ENCODE data around the gene SLC30A5.
A peak's percentile ranks its signal among the peaks of the same experiment; 100 is the strongest.
"Not testable (repeated sequence)": the region's sequence is repeated elsewhere in the genome, so short reads cannot be mapped to it uniquely, and the experiment has no call there.

The SLC30A5 gene

DNA sequence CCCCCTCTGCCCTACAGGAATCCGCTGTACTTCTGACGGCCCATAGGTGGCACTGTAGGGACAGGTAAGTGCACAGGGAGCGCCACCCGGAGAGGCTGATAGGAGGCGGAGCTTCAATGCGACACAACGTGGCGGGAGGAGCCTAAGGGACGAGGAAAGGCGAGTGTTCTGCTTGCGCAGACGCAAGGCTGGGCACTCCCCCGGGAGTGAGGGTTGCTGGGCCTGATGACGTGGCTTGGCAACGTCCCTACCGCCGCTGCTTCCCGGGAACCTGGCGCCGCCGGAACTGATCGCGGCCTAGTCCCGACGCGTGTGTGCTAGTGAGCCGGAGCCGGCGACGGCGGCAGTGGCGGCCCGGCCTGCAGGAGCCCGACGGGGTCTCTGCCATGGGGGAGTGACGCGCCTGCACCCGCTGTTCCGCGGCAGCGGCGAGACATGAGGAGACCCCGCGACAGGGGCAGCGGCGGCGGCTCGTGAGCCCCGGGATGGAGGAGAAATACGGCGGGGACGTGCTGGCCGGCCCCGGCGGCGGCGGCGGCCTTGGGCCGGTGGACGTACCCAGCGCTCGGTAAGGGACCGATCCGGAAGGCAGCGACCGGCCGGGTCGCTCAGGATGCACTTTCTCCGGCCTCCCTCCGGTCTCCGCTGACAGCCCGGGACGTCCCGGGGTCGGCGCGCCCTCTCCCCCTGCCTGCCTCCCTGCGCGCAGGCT lies at the start of gene SLC30A5:
SLC30A5 (plus strand) TSS at position 244 of the 712 bp plus-strand sequence; CDS start at position 486, 242 bp downstream.
- Mint-ChIP-seq H3K4me3 (peak within 1 kb of the TSS; percentile 92 to 98), H3K4me1 (peaks cover 7 to 39% of the 10 kb centered on the region in 2 donors), H3K27ac (peak within 1 kb of the TSS; percentile 99), H3K36me3 (peaks cover 8 to 20% of the 10 kb centered on the region in 2 donors), H3K9me3 (no peaks in the 10 kb centered on the region), H3K27me3 (no peaks in the 10 kb centered on the region)
- DNase-seq (peak; percentile 99), ATAC-seq (replicated peaks) (peak; percentile 98)

- not testable (repeated sequence) for DNase-seq; H3K27me3 Mint-ChIP-seq; ATAC-seq (replicated peaks); H3K27ac Mint-ChIP-seq; H3K9me3 Mint-ChIP-seq; H3K4me1 Mint-ChIP-seq; H3K36me3 Mint-ChIP-seq; H3K4me3 Mint-ChIP-seq
These were observed 48.6 kb upstream of the SLC30A5 start for GRCh38 chr5:69045213-69045612.

- no peak overlapping the region for H3K4me3 Mint-ChIP-seq
- no peak overlapping the region for H3K27ac Mint-ChIP-seq
- H3K27me3 Mint-ChIP-seq = peaks cover 5% of the 10 kb centered on the region in 2 donors
- no peak for ATAC-seq (replicated peaks)
- no peak for DNase-seq
- no peaks in the 10 kb centered on the region for H3K36me3 Mint-ChIP-seq
- H3K4me1 Mint-ChIP-seq = peaks cover 3 to 5% of the 10 kb centered on the region in 2 donors
- H3K9me3 Mint-ChIP-seq = no peaks in the 10 kb centered on the region
These were observed 47.3 kb upstream of the SLC30A5 start for GRCh38 chr5:69046375-69046957.

GRCh38 chr5:69048230-69048629 lies 45.6 kb upstream of the SLC30A5 start:
- Mint-ChIP-seq H3K4me3 (no peak overlapping the region), H3K4me1 (peaks cover 3 to 5% of the 10 kb centered on the region in 2 donors), H3K27ac (no peak overlapping the region), H3K36me3 (no peaks in the 10 kb centered on the region), H3K9me3 (no peaks in the 10 kb centered on the region), H3K27me3 (peaks cover 5% of the 10 kb centered on the region in 2 donors)
- DNase-seq = no peak
- peak in 1 of 2 donors; percentile 38 for ATAC-seq (replicated peaks)

DNA sequence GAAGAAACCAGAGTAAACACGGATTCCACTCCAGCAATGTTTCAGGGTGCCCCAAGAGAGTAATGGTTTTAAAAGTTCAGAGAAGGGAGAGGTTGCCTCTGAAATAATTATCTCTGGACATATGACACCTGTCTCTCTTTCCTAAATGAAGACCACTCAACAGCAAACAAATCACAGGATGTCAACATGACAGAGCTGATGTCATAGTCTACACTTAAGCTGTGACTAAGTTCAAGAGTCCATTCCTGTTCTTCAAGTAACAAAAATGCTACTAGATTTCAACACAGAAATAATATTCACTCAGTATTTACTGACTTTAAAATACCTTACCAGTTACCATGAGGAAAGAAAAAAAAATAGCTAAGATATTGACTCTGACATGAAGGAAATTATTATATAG lies 44.7 kb upstream of the SLC30A5 start:
- H3K36me3 Mint-ChIP-seq = no peaks in the 10 kb centered on the region
- DNase-seq = no peak
- H3K9me3 Mint-ChIP-seq = no peaks in the 10 kb centered on the region
- peaks cover 5% of the 10 kb centered on the region in 2 donors for H3K27me3 Mint-ChIP-seq
- H3K27ac Mint-ChIP-seq = no peak overlapping the region
- ATAC-seq (replicated peaks) = no peak
- no peak overlapping the region for H3K4me3 Mint-ChIP-seq
- peaks cover 3 to 5% of the 10 kb centered on the region in 2 donors for H3K4me1 Mint-ChIP-seq

- peaks cover 5% of the 10 kb centered on the region in 2 donors for H3K27me3 Mint-ChIP-seq
- no peak overlapping the region for H3K4me3 Mint-ChIP-seq
- H3K36me3 Mint-ChIP-seq = no peaks in the 10 kb centered on the region
- H3K9me3 Mint-ChIP-seq = no peaks in the 10 kb centered on the region
- H3K27ac Mint-ChIP-seq = no peak overlapping the region
- H3K4me1 Mint-ChIP-seq = peaks cover 3 to 5% of the 10 kb centered on the region in 2 donors
- ATAC-seq (replicated peaks) (no peak), DNase-seq (no peak)
These were observed 44.0 kb upstream of the SLC30A5 start for GRCh38 chr5:69049796-69050195.

GRCh38 chr5:69050214-69050613 lies 43.6 kb upstream of the SLC30A5 start:
- H3K9me3 Mint-ChIP-seq = no peaks in the 10 kb centered on the region
- ATAC-seq (replicated peaks) = no peak
- H3K4me3 Mint-ChIP-seq = no peak overlapping the region
- no peaks in the 10 kb centered on the region for H3K36me3 Mint-ChIP-seq
- peaks cover 5% of the 10 kb centered on the region in 2 donors for H3K27me3 Mint-ChIP-seq
- no peak for DNase-seq
- no peak overlapping the region for H3K27ac Mint-ChIP-seq
- H3K4me1 Mint-ChIP-seq = peaks cover 3 to 5% of the 10 kb centered on the region in 2 donors

GRCh38 chr5:69052181-69052580 lies 41.6 kb upstream of the SLC30A5 start:
- DNase-seq (no peak), ATAC-seq (replicated peaks) (no peak)
- Mint-ChIP-seq H3K36me3 (peaks cover 0 to 3% of the 10 kb centered on the region in 2 donors), H3K27ac (no peak overlapping the region), H3K9me3 (peaks cover 0 to 4% of the 10 kb centered on the region in 2 donors), H3K27me3 (peaks cover 5 to 9% of the 10 kb centered on the region in 2 donors), H3K4me3 (no peak overlapping the region), H3K4me1 (no peaks in the 10 kb centered on the region)

- no peaks in the 10 kb centered on the region for H3K9me3 Mint-ChIP-seq
- no peak overlapping the region for H3K4me3 Mint-ChIP-seq
- no peaks in the 10 kb centered on the region for H3K27me3 Mint-ChIP-seq
- ATAC-seq (replicated peaks) (no peak), DNase-seq (no peak)
- H3K36me3 Mint-ChIP-seq = no peaks in the 10 kb centered on the region
- H3K4me1 Mint-ChIP-seq = no peaks in the 10 kb centered on the region
- H3K27ac Mint-ChIP-seq = no peak overlapping the region
These were observed 18.9 kb upstream of the SLC30A5 start for GRCh38 chr5:69074664-69075521.

DNA sequence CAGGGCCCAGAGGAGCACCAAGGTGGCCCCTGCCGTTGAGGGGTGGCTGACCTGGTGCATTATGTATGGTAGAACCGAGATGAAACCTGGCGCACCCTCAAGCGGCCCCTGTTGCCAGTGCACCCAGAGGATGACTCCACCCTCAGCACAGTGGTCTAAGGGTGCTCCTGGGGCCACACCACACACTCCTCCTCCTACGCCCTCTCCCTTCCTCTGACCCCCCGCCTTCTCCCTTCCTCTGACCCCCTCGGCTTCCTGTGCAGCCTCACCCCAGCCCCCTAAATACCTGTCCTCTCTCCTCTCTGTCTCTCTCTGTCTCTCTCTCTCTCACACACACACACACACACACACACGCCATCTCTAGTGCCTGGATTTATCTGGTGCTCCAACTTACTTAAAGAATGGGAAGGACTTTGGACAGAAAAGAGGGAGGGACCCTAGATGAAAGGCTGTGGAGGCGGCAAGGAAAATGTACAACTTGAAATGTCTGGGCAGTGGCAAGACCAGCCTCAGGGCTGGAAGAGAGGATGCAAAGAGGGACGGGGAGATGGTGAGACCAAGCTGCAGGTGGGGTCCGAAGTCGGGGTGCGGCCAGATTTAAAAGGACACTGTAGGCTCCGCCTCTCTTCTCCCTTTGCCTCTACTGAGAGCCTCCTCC lies 18.2 kb upstream of the SLC30A5 start:
- ATAC-seq (replicated peaks) (no peak), DNase-seq (no peak)
- Mint-ChIP-seq H3K4me1 (no peaks in the 10 kb centered on the region), H3K36me3 (no peaks in the 10 kb centered on the region), H3K27me3 (no peaks in the 10 kb centered on the region), H3K27ac (no peak overlapping the region), H3K4me3 (no peak overlapping the region), H3K9me3 (no peaks in the 10 kb centered on the region)

DNA sequence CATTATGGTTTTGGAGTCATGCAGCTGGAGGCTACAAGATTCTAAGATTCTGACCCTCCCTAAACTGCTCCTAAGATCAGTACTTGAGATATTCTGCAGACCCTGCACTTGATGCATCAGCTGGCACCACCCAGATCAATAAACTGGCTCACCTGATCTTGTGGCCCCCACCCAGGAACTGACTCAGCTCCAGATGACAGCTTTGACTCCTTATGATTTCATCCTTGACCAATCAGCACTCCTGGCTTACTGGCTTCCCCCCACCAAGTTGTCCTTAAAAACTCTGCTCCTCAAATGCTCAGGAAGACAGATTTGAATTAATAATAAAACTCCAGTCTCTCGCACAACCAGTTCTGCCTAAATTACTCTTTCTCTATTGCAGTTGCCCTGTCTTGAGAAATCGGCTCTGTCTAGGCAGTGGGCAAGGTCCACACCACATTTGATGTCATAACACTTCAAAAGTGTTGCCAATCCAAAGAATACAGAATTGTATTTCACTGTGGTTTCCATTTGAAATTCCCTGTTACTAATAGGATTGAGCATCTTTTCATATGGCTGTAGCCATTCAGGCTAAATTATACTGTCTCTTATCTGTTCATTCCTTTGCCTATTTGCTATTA lies 14.8 kb upstream of the SLC30A5 start:
- ATAC-seq (replicated peaks) (no peak), DNase-seq (no peak)
- H3K27me3 Mint-ChIP-seq = no peaks in the 10 kb centered on the region
- no peak overlapping the region for H3K4me3 Mint-ChIP-seq
- peaks cover 3 to 7% of the 10 kb centered on the region in 2 donors for H3K4me1 Mint-ChIP-seq
- no peaks in the 10 kb centered on the region for H3K9me3 Mint-ChIP-seq
- no peaks in the 10 kb centered on the region for H3K36me3 Mint-ChIP-seq
- no peak overlapping the region for H3K27ac Mint-ChIP-seq

DNA sequence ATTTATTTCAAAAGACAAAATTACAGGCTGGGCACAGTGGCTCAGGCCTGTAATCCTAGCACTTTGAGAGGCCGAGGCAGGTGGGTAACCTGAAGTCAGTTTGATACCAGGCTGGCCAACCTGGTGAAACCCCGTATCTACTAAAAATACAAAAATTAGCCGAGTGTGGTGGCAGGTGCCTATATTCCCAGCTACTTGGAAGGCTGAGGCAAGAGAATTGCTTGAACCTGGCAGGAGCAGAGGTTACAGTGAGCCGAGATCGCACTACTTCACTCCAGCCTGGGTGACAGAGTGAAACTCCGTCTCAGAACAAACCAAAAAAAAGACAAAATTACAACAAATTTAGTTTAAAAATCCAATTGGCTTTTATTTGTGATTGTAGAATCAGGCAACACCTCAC lies 14.3 kb upstream of the SLC30A5 start:
- no peaks in the 10 kb centered on the region for H3K27me3 Mint-ChIP-seq
- peaks cover 4 to 11% of the 10 kb centered on the region in 2 donors for H3K4me1 Mint-ChIP-seq
- H3K9me3 Mint-ChIP-seq = no peaks in the 10 kb centered on the region
- no peak overlapping the region for H3K4me3 Mint-ChIP-seq
- H3K27ac Mint-ChIP-seq = no peak overlapping the region
- no peak for ATAC-seq (replicated peaks)
- no peaks in the 10 kb centered on the region for H3K36me3 Mint-ChIP-seq
- DNase-seq = no peak

DNA sequence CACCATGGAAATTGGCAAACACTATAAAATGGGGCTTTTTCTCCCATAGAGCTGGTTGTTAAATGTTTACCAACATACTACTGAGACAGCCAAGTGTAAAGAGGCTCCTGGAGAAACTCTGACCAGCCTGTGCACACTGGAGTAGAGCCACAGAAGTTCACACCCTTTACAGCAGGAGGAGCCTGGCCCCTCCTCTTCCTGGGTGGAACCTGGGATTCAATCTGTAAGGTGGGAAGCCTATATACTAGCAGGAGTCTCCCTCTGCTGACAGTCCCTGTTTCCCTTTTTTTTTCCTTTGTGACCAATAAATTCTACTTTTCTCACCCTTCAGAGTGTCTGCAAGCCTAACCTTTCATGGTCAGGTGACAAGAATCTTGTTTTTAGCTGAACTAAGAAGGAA lies 10.4 kb upstream of the SLC30A5 start:
- Mint-ChIP-seq H3K4me3 (no peak overlapping the region), H3K4me1 (peaks cover 6 to 11% of the 10 kb centered on the region in 2 donors), H3K27ac (no peak overlapping the region), H3K27me3 (no peaks in the 10 kb centered on the region), H3K9me3 (no peaks in the 10 kb centered on the region), H3K36me3 (no peaks in the 10 kb centered on the region)
- ATAC-seq (replicated peaks) = peak in 1 of 2 donors; percentile 33
- no peak for DNase-seq

GRCh38 chr5:69084195-69084594 lies 9.6 kb upstream of the SLC30A5 start:
- Mint-ChIP-seq H3K4me3 (no peak overlapping the region), H3K27me3 (no peaks in the 10 kb centered on the region), H3K9me3 (no peaks in the 10 kb centered on the region), H3K27ac (no peak overlapping the region), H3K36me3 (no peaks in the 10 kb centered on the region), H3K4me1 (peaks cover 6 to 11% of the 10 kb centered on the region in 2 donors)
- no peak for DNase-seq
- ATAC-seq (replicated peaks) = no peak

Measured in stimulated activated naive B cell treated with anti-CD40 and anti-IgM and Interleukin-4, amounts not matched to agents 10 μg/mL and 1 μg/mL and 100 μg/mL, for 72 hours (primary cell).